Measurements from ENCODE around the gene PPCS. TPM values are rescaled to one million over a fixed set of nuclear protein-coding genes. Genes with fewer than 3 reads are reported as not detected.

The PPCS gene
- total RNA-seq, 4 donors from 2014 or later, result 11.5 to 76.3 (median 46.7) TPM

- no peak overlapping the region for H3K27ac ChIP-seq
- no peaks in the 10 kb centered on the region for H3K36me3 ChIP-seq
- DNase-seq, result no peak
- no peaks in the 10 kb centered on the region for H3K27me3 ChIP-seq
- no peak overlapping the region for H3K4me3 ChIP-seq
- TF ChIP-seq POLR2A (IDR thresholded peaks at IDR 0.05), result no peak
- TF ChIP-seq, protein P1, sequence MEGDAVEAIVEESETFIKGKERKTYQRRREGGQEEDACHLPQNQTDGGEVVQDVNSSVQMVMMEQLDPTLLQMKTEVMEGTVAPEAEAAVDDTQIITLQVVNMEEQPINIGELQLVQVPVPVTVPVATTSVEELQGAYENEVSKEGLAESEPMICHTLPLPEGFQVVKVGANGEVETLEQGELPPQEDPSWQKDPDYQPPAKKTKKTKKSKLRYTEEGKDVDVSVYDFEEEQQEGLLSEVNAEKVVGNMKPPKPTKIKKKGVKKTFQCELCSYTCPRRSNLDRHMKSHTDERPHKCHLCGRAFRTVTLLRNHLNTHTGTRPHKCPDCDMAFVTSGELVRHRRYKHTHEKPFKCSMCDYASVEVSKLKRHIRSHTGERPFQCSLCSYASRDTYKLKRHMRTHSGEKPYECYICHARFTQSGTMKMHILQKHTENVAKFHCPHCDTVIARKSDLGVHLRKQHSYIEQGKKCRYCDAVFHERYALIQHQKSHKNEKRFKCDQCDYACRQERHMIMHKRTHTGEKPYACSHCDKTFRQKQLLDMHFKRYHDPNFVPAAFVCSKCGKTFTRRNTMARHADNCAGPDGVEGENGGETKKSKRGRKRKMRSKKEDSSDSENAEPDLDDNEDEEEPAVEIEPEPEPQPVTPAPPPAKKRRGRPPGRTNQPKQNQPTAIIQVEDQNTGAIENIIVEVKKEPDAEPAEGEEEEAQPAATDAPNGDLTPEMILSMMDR (IDR thresholded peaks at IDR 0.05), result no peak
- H3K9me3 ChIP-seq, result no peaks in the 10 kb centered on the region
- intact Hi-C loops (cut with DNase I; ENCODE audit: low total_unique reads), result loop anchor here (5.0 kb wide), 1 partner anchor 113 kb away; the partner anchor contains the start of gene FOXJ3
- H3K4me1 ChIP-seq, result no peaks in the 10 kb centered on the region
Measured at GRCh38 chr1:42450061-42450460, 6.3 kb upstream of the PPCS start.

DNA sequence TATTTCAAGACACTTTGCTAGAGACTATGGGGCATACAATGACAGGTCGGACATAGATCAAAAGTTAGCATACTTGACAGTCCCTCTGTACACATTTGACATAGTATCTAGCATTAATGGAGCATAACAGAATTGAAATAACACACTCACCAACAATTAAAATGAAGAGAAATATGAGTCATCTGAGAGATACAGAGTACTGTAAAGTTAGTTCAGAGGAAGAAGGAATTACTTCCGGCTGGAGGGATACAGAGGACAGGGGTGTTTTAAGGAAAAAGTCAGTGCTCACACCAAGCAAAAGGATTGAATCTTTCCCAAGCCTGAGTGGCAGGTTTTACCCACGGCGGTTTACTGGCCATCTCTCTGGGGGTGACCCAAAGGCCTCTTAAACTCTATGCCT is 3.0 kb upstream of the PPCS start:
- Histone ChIP-seq H3K4me3 (no peak overlapping the region), H3K27ac (no peak overlapping the region), H3K36me3 (no peaks in the 10 kb centered on the region), H3K9me3 (no peaks in the 10 kb centered on the region), H3K4me1 (peaks cover 0 to 6% of the 10 kb centered on the region in 2 donors), H3K27me3 (no peaks in the 10 kb centered on the region)
- no peak for DNase-seq
- intact Hi-C loops (cut with DNase I; ENCODE audit: low total_unique reads), result loop anchor here (5.0 kb wide), 1 partner anchor 116 kb away; the partner anchor contains the start of gene FOXJ3
- TF ChIP-seq, protein P1 (IDR thresholded peaks at IDR 0.05), result no peak
- no peak for TF ChIP-seq POLR2A (IDR thresholded peaks at IDR 0.05)

DNA sequence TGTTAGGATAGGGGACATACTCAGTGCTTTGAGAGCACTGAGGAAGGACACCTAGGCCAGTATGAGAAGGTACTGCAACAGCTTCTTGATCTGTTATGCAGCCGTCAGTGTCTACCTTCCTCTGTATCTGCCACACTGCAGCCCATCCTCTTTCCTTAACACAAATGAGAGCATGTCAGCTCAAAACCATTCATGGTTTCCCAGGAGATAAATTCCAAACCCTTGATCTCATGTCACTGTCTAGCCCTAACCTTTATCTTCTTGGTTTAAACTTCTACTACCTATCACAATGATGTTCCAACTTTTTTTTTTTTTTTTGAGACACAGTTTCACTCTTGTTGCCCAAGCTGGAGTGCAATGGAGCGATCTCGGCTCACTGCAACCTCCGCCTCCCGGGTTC is 1.9 kb upstream of the PPCS start:
- TF ChIP-seq, protein P1 (IDR thresholded peaks at IDR 0.05), result no peak
- TF ChIP-seq POLR2A (IDR thresholded peaks at IDR 0.05), result no peak
- Histone ChIP-seq H3K4me1 (peaks cover 0 to 6% of the 10 kb centered on the region in 2 donors), H3K27me3 (no peaks in the 10 kb centered on the region), H3K27ac (no peak overlapping the region), H3K9me3 (no peaks in the 10 kb centered on the region), H3K4me3 (no peak overlapping the region), H3K36me3 (no peaks in the 10 kb centered on the region)
- intact Hi-C loops (cut with DNase I; ENCODE audit: low total_unique reads), result loop anchor here (5.0 kb wide), 1 partner anchor 117 kb away; the partner anchor contains the start of gene FOXJ3
- no peak for DNase-seq

GRCh38 chr1:42456754-42457089 is 379 bp downstream of the PPCS start:
- Histone ChIP-seq H3K27me3 (no peaks in the 10 kb centered on the region), H3K27ac (peak overlapping the region; percentile 84 to 95), H3K4me3 (peak overlapping the region; percentile 68 to 92), H3K36me3 (no peaks in the 10 kb centered on the region), H3K4me1 (peaks cover 0 to 6% of the 10 kb centered on the region in 2 donors), H3K9me3 (no peaks in the 10 kb centered on the region)
- peak in 1 of 2 donors; percentile 37 for DNase-seq
- TF ChIP-seq POLR2A (IDR thresholded peaks at IDR 0.05), result no peak
- TF ChIP-seq, protein P1 (IDR thresholded peaks at IDR 0.05), result no peak
- intact Hi-C loops (cut with DNase I; ENCODE audit: low total_unique reads), result no loop called here

- no peaks in the 10 kb centered on the region for H3K36me3 ChIP-seq
- H3K4me1 ChIP-seq, result peaks cover 0 to 6% of the 10 kb centered on the region in 2 donors
- no peak overlapping the region for H3K27ac ChIP-seq
- intact Hi-C loops (cut with DNase I; ENCODE audit: low total_unique reads), result no loop called here
- H3K9me3 ChIP-seq, result no peaks in the 10 kb centered on the region
- H3K4me3 ChIP-seq, result no peak overlapping the region
- H3K27me3 ChIP-seq, result no peaks in the 10 kb centered on the region
- TF ChIP-seq, protein P1 (IDR thresholded peaks at IDR 0.05), result no peak
- no peak for TF ChIP-seq POLR2A (IDR thresholded peaks at IDR 0.05)
- DNase-seq, result no peak
Measured at GRCh38 chr1:42461196-42461595, 4.9 kb downstream of the PPCS start.
